ENCODE data around the gene ADH7.
"Not testable (repeated sequence)": the region's sequence is repeated elsewhere in the genome, so short reads cannot be mapped to it uniquely, and the experiment has no call there.

DNA sequence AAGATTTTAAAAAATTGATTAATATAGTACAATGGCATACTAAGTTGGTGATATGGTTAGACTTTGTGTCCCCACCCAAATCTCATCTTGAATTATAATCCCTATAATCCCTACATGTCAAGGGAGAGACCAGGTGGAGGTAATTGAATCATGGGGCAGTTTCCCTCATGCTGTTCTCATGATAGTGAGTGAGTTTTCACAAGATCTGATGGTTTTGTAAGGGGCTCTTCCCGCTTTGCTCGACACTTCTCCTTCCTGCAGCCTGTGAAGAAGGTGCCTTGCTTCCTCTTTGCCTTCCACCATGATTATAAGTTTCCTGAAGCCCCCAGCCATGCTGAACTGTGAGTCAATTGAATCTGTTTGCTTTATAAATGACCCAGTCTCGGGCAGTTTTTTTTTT lies 20.2 kb downstream of the ADH7 start:
- TF ChIP-seq, protein P1, sequence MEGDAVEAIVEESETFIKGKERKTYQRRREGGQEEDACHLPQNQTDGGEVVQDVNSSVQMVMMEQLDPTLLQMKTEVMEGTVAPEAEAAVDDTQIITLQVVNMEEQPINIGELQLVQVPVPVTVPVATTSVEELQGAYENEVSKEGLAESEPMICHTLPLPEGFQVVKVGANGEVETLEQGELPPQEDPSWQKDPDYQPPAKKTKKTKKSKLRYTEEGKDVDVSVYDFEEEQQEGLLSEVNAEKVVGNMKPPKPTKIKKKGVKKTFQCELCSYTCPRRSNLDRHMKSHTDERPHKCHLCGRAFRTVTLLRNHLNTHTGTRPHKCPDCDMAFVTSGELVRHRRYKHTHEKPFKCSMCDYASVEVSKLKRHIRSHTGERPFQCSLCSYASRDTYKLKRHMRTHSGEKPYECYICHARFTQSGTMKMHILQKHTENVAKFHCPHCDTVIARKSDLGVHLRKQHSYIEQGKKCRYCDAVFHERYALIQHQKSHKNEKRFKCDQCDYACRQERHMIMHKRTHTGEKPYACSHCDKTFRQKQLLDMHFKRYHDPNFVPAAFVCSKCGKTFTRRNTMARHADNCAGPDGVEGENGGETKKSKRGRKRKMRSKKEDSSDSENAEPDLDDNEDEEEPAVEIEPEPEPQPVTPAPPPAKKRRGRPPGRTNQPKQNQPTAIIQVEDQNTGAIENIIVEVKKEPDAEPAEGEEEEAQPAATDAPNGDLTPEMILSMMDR (IDR thresholded peaks at IDR 0.05) = not testable (repeated sequence)
- not testable (repeated sequence) for TF ChIP-seq POLR2A (IDR thresholded peaks at IDR 0.05)

Measured in ovary (tissue), 3 donors.